HCT116 (cell line): ENCODE data around the gene NEDD4L. TPM values are rescaled to one million over a fixed set of nuclear protein-coding genes. Genes with fewer than 3 reads are reported as not detected.

ENCODE experiments used
- ATAC-seq: fragments of 200-7000 bp; cut with Tn5 transposase; 2 replicates; pipeline ENCODE4 v1.9.1; 2020; ENCODE audit warnings: mild to moderate bottlenecking, moderate library complexity
- BruUV-seq: library from RNA; stranded (reverse); fragments of 400-500 nt; replicated peaks from 2 replicates; lab custom pipeline; 2021; lab: Mats Ljungman, UMichigan
- CTCF ChIA-PET: fragments of 300-600 bp; sonication (Branson Sonifier 250); formaldehyde crosslinking; loops from one replicate; lab custom pipeline; 2021; ENCODE audit warnings: antibody characterized with exemption; lab: Charles Lee
- POLR2A ChIA-PET: fragments of 300-600, 350-600 bp; sonication (Branson Sonifier 250); formaldehyde crosslinking; loops from one replicate; lab custom pipeline; 2021; ENCODE audit warnings: antibody characterized with exemption; lab: Charles Lee
- RAD21 ChIA-PET, 2 experiments: fragments of 300-600 bp; sonication (Branson Sonifier 250); formaldehyde crosslinking; loops; one replicate each; lab custom pipeline; 2023; ENCODE audit warnings: low total read pairs in 2 of 2; ENCODE audit not compliant: uncharacterized antibody in 2 of 2, unreplicated experiment in 2 of 2, low non-redundant PET in 1 of 2; lab: Charles Lee
- DNase-seq: peaks from one replicate; pipeline ENCODE4 v3.0.0-alpha.2; 2010; ENCODE audit warnings: low read depth, low spot score
- H2AFZ ChIP-seq: fragments of 200-600 bp; shearing (Covaris generic), sonication (generic); 2 replicates; pipeline ENCODE4 v1.6.1; 2017; ENCODE audit warnings: low read depth, mixed run types, mixed read lengths, antibody characterized with exemption, low read length; ENCODE audit not compliant: poor library complexity, severe bottlenecking
- H3K27ac ChIP-seq: 2 replicates; pipeline ENCODE4 v1.5.1; 2012; ENCODE audit warnings: low read depth, low read length
- H3K27me3 ChIP-seq: fragments of 200-600 bp; sonication (generic); 2 replicates; pipeline ENCODE4 v1.6.1; 2016; ENCODE audit warnings: mixed run types, low read length, mixed read lengths; ENCODE audit not compliant: insufficient read depth
- H3K36me3 ChIP-seq, 2 experiments: fragments of 200-500 bp in 1 of 2; fragments of 200-600 bp in 1 of 2; sonication (Bioruptor generic) in 1 of 2; sonication (generic) in 1 of 2; 2 replicates each; pipeline versions ENCODE4 v1.5.1 to v1.6.1; 2014 to 2016; ENCODE audit warnings: low read length in 2 of 2, inconsistent platforms in 1 of 2, mixed read lengths in 1 of 2, mixed run types in 1 of 2; ENCODE audit not compliant: insufficient read depth in 2 of 2, control insufficient read depth in 1 of 2
- H3K4me1 ChIP-seq, 2 experiments: fragments of 200-600 bp in 1 of 2; sonication (generic) in 1 of 2; 2 replicates each; pipeline versions ENCODE4 v1.5.1 to v1.6.1; 2012 to 2017; ENCODE audit warnings: low read length in 2 of 2, inconsistent platforms in 1 of 2, mild to moderate bottlenecking in 1 of 2, mixed read lengths in 1 of 2, mixed run types in 1 of 2, moderate library complexity in 1 of 2; ENCODE audit not compliant: insufficient read depth in 2 of 2, control insufficient read depth in 1 of 2
- H3K4me2 ChIP-seq: fragments of 200-600 bp; sonication (generic); 2 replicates; pipeline ENCODE4 v1.6.1; 2017; ENCODE audit warnings: mixed run types, low read length, mixed read lengths
- H3K4me3 ChIP-seq, 2 experiments: fragments of 200-600 bp in 1 of 2; sonication (generic) in 1 of 2; replicated peaks in 1 of 2; 2 replicates each; pipeline ENCODE4 v1.5.1; 2011 to 2016; ENCODE audit warnings: low read length in 2 of 2, control low read depth in 1 of 2, low read depth in 1 of 2, mild to moderate bottlenecking in 1 of 2, mixed read lengths in 1 of 2, mixed run types in 1 of 2
- H3K79me2 ChIP-seq: fragments of 200-600 bp; sonication (generic); 2 replicates; pipeline ENCODE4 v1.6.1; 2017; ENCODE audit warnings: mild to moderate bottlenecking, mixed run types, low read length, moderate library complexity, mixed read lengths; ENCODE audit not compliant: insufficient read depth
- H3K9ac ChIP-seq: fragments of 200-600 bp; sonication (generic); 2 replicates; pipeline ENCODE4 v1.6.1; 2016; ENCODE audit warnings: low read length, mixed read lengths
- H3K9me2 ChIP-seq: fragments of 200-600 bp; sonication (generic), shearing (Covaris generic); 2 replicates; pipeline ENCODE4 v1.6.1; 2017; ENCODE audit warnings: mixed run types, mild to moderate bottlenecking, moderate library complexity; ENCODE audit not compliant: insufficient read depth
- H3K9me3 ChIP-seq, 2 experiments: fragments of 200-500 bp in 1 of 2; fragments of 200-600 bp in 1 of 2; sonication (Bioruptor generic) in 1 of 2; sonication (generic) in 1 of 2; 2 replicates each; pipeline ENCODE4 v1.6.1; 2014 to 2017; ENCODE audit warnings: low read length in 2 of 2, mixed read lengths in 2 of 2, inconsistent platforms in 1 of 2, low read depth in 1 of 2, mild to moderate bottlenecking in 1 of 2, mixed run types in 1 of 2, moderate library complexity in 1 of 2; ENCODE audit not compliant: control insufficient read depth in 1 of 2, insufficient read depth in 1 of 2
- H4K20me1 ChIP-seq: fragments of 200-600 bp; sonication (generic), shearing (Covaris generic); 2 replicates; pipeline ENCODE4 v1.6.1; 2017; ENCODE audit warnings: mixed run types, mild to moderate bottlenecking, moderate library complexity; ENCODE audit not compliant: insufficient read depth
- ELF1 ChIP-seq: IDR thresholded peaks from 2 replicates; pipeline ENCODE4 v1.6.1; 2012; ENCODE audit warnings: low read depth, borderline replicate concordance
- EZH2 ChIP-seq: fragments of 200-600 bp; sonication (generic); IDR thresholded peaks from 2 replicates; pipeline ENCODE4 v1.6.1; 2017; ENCODE audit warnings: antibody characterized with exemption, mixed run types
- SIN3A ChIP-seq: IDR thresholded peaks from 2 replicates; pipeline ENCODE4 v1.6.1; 2012; ENCODE audit warnings: low read depth
- TCF7L2 ChIP-seq: IDR thresholded peaks from 2 replicates; pipeline ENCODE4 v1.7.0; 2011; ENCODE audit warnings: borderline replicate concordance, inconsistent platforms; ENCODE audit not compliant: insufficient read depth, insufficient read length; ENCODE audit errors: extremely low read depth
- YY1 ChIP-seq: IDR thresholded peaks from 2 replicates; pipeline ENCODE4 v1.6.1; 2011; ENCODE audit warnings: low read length, low read depth, moderate library complexity, mild to moderate bottlenecking; ENCODE audit not compliant: insufficient replicate concordance; ENCODE audit errors: extremely low read depth
- ZFX ChIP-seq: fragments of 450-650 bp; IDR thresholded peaks from 2 replicates; pipeline ENCODE4 v1.6.1; 2017
- intact Hi-C: fragments of 100-400 bp; cut with micrococcal nuclease; formaldehyde crosslinking; loops from 2 replicates; pipeline ENCODE4 v1.10.0; 2022
- total RNA-seq: library from RNA; stranded (reverse); gene quantifications from one replicate; pipeline ENCODE4 v1.2.1, GENCODE V29; 2021; ENCODE audit not compliant: unreplicated experiment
- TF ChIP-seq, protein P1 (sequence below): IDR thresholded peaks from 2 replicates; pipeline ENCODE4 v1.6.1; 2012; ENCODE audit warnings: low read depth
- TF ChIP-seq, protein P2 (sequence below): IDR thresholded peaks from 2 replicates; pipeline ENCODE4 v1.6.1; 2012

Gene NEDD4L
- total RNA-seq, 1 experiment from 2014 or later: 41.5 TPM

DNA sequence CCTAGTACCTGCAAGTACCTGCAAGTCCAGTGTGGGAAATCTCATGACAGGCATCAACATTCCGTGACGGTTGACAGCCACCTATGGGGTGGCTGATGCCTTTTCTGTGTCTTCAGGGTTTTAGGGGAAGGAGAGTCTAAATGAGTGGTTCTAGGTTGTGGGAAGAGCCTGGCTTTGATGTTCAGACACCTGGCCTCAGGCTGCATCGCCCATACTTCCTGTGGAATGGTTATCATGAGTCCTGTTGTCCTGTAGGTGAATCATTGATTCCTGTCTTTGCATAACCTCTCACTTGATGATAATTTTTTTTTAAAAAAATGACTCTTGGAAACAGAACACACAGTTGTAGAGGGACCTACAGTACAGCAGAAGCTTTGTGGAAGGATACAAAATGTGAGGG, 108.9 kb downstream of the NEDD4L start (continued):
- TF ChIP-seq, protein P1, sequence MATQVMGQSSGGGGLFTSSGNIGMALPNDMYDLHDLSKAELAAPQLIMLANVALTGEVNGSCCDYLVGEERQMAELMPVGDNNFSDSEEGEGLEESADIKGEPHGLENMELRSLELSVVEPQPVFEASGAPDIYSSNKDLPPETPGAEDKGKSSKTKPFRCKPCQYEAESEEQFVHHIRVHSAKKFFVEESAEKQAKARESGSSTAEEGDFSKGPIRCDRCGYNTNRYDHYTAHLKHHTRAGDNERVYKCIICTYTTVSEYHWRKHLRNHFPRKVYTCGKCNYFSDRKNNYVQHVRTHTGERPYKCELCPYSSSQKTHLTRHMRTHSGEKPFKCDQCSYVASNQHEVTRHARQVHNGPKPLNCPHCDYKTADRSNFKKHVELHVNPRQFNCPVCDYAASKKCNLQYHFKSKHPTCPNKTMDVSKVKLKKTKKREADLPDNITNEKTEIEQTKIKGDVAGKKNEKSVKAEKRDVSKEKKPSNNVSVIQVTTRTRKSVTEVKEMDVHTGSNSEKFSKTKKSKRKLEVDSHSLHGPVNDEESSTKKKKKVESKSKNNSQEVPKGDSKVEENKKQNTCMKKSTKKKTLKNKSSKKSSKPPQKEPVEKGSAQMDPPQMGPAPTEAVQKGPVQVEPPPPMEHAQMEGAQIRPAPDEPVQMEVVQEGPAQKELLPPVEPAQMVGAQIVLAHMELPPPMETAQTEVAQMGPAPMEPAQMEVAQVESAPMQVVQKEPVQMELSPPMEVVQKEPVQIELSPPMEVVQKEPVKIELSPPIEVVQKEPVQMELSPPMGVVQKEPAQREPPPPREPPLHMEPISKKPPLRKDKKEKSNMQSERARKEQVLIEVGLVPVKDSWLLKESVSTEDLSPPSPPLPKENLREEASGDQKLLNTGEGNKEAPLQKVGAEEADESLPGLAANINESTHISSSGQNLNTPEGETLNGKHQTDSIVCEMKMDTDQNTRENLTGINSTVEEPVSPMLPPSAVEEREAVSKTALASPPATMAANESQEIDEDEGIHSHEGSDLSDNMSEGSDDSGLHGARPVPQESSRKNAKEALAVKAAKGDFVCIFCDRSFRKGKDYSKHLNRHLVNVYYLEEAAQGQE: no peak
- TF ChIP-seq ZFX (no peak), YY1 (no peak)
- TF ChIP-seq, all 23 proteins: peak for 0

DNA sequence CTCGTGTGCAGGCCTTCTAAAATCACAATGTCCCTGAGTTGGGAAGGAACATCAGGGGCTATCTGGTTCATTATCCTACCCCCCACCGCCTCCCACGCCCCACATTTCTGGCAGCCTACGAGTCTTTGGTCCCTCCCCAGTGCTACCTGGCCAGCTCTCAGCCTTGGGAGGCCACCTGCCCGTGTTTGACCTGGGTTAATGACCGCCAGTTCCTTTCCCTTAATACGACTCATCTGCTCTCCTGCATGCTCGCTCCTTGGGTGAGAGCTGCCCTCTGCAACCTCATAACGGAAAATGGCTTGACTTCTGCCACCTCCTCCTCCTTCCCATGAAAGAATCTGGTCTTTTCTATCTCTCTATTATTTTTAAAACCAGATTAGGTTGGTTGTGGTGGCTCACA, 112.5 kb downstream of the NEDD4L start:
- intact Hi-C loops: no loop called here
- no peaks in the 10 kb centered on the region for H3K27me3 ChIP-seq
- no peak for DNase-seq
- ChIA-PET POLR2A (no interaction called here), RAD21 (no interaction called here), CTCF (no interaction called here)
- no peak overlapping the region for H3K4me2 ChIP-seq
- no TSS peak for BruUV-seq
- H3K27ac ChIP-seq: no peak overlapping the region
- H4K20me1 ChIP-seq: no peaks in the 10 kb centered on the region
- ATAC-seq: no peak
- no peaks in the 10 kb centered on the region for H3K79me2 ChIP-seq
- TF ChIP-seq ELF1 (no peak), TCF7L2 (no peak), SIN3A (no peak), EZH2 (no peak)
- TF ChIP-seq, protein P2, sequence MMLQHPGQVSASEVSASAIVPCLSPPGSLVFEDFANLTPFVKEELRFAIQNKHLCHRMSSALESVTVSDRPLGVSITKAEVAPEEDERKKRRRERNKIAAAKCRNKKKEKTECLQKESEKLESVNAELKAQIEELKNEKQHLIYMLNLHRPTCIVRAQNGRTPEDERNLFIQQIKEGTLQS: no peak
- no peak overlapping the region for H3K4me3 ChIP-seq
- no peaks in the 10 kb centered on the region for H3K36me3 ChIP-seq
- H3K9ac ChIP-seq: no peak overlapping the region
- H3K9me3 ChIP-seq: no peaks in the 10 kb centered on the region
- 0 out of 4 replicates have a peak, but pooled peaks cover 0 to 2% of the 10 kb centered on the region in 2 experiments for H3K4me1 ChIP-seq
- no peaks in the 10 kb centered on the region for H3K9me2 ChIP-seq
- H2AFZ ChIP-seq: no peak overlapping the region
